HG03097 (cell line): ENCODE results near the gene DNAJC1.
"Not testable (repeated sequence)": the region's sequence is repeated elsewhere in the genome, so short reads cannot be mapped to it uniquely, and the experiment has no call there.

Experiments used
- ATAC-seq: cut with Tn5 transposase; IDR thresholded peaks from one replicate; pipeline ENCODE4 v1.9.1; 2021; ENCODE audit not compliant: unreplicated experiment, low FRiP score

The DNAJC1 gene

GRCh38 chr10:21742740-21743412, 260.7 kb downstream of the DNAJC1 start:
- ATAC-seq: no peak

GRCh38 chr10:21740989-21741388, 262.5 kb downstream of the DNAJC1 start:
- ATAC-seq: no peak

GRCh38 chr10:21737106-21737505, 266.4 kb downstream of the DNAJC1 start:
- ATAC-seq: no peak

GRCh38 chr10:21733710-21734109, 269.8 kb downstream of the DNAJC1 start:
- ATAC-seq: no peak

GRCh38 chr10:21732067-21732772, 271.3 kb downstream of the DNAJC1 start:
- peak; percentile 79 for ATAC-seq

GRCh38 chr10:21728618-21729017, 274.9 kb downstream of the DNAJC1 start:
- no peak for ATAC-seq

GRCh38 chr10:21727452-21728168, 275.9 kb downstream of the DNAJC1 start:
- ATAC-seq: no peak

GRCh38 chr10:21726601-21727225, 276.8 kb downstream of the DNAJC1 start:
- no peak for ATAC-seq

GRCh38 chr10:21724687-21725367, 278.7 kb downstream of the DNAJC1 start:
- ATAC-seq: peak; percentile 83

- ATAC-seq: no peak
Measured at GRCh38 chr10:21724020-21724589, 279.4 kb downstream of the DNAJC1 start.

GRCh38 chr10:21722209-21722608, 281.3 kb downstream of the DNAJC1 start:
- no peak for ATAC-seq

- ATAC-seq: no peak
Measured at GRCh38 chr10:21721000-21721665, 282.4 kb downstream of the DNAJC1 start.

- no peak for ATAC-seq
Measured at GRCh38 chr10:21720090-21720489, 283.4 kb downstream of the DNAJC1 start.

- ATAC-seq: no peak
Measured at GRCh38 chr10:21719502-21719901, 284.0 kb downstream of the DNAJC1 start.

- ATAC-seq: not testable (repeated sequence)
Measured at GRCh38 chr10:21717437-21718054, 286.0 kb downstream of the DNAJC1 start.

- ATAC-seq: no peak
Measured at GRCh38 chr10:21715531-21716195, 287.9 kb downstream of the DNAJC1 start.

- no peak for ATAC-seq
Measured at GRCh38 chr10:21712975-21713374, 290.6 kb downstream of the DNAJC1 start.

- ATAC-seq: no peak
Measured at GRCh38 chr10:21707498-21707897, 296.0 kb downstream of the DNAJC1 start.
